Gastroesophageal sphincter (tissue), 3 donors: ENCODE data around the gene SLC35G6.

Experiments
- CTCF ChIP-seq, 4 experiments: fragments of 200-600 bp in 2 of 4; fragments of 450-650 bp in 2 of 4; sonication (generic) in 1 of 4; IDR thresholded peaks; one replicate each; pipeline ENCODE4 v1.5.1; 2017 to 2019; ENCODE audit warnings: antibody characterized with exemption in 4 of 4, mild to moderate bottlenecking in 2 of 4, moderate library complexity in 2 of 4
- EP300 ChIP-seq: sonication (generic); formaldehyde crosslinking; IDR thresholded peaks from one replicate; pipeline ENCODE4 v1.6.1; 2017; ENCODE audit warnings: antibody characterized with exemption, mild to moderate bottlenecking
- POLR2A ChIP-seq, 2 donors: fragments of 450-650 bp; IDR thresholded peaks; one replicate each; pipeline ENCODE4 v1.6.1; 2017; ENCODE audit warnings: antibody characterized with exemption in 2 of 2, mild to moderate bottlenecking in 2 of 2, moderate library complexity in 1 of 2
- POLR2AphosphoS5 ChIP-seq: sonication (generic); formaldehyde crosslinking; IDR thresholded peaks from one replicate; pipeline ENCODE4 v1.6.1; 2017; ENCODE audit warnings: antibody characterized with exemption

GRCh38 chr17:7444682-7445618, 36.3 kb upstream of the SLC35G6 start, which contains the start of gene CHRNB1:
- peak in 1 of 4 experiments; percentile 19 for TF ChIP-seq CTCF (IDR thresholded peaks at IDR 0.05)
- TF ChIP-seq EP300: no peak
- TF ChIP-seq POLR2A (IDR thresholded peaks at IDR 0.05): no peak
- TF ChIP-seq POLR2AphosphoS5: no peak
